GM10248 (cell line): ENCODE measurements around the gene GABPB2.

Experiments used
- CTCF ChIA-PET: fragments of 300-600 bp; sonication (Branson Sonifier 250); formaldehyde crosslinking; extraction: SDS; loops from one replicate; lab custom pipeline; 2021; ENCODE audit warnings: antibody characterized with exemption; lab: Yijun Ruan, JAX
- POLR2A ChIA-PET: fragments of 350-650 bp; sonication (Branson Sonifier 250); formaldehyde crosslinking; extraction: SDS; loops from one replicate; lab custom pipeline; 2020; ENCODE audit warnings: antibody characterized with exemption; lab: Yijun Ruan, JAX
- DNase-seq: peaks from one replicate; pipeline ENCODE4 v3.0.0; 2012; ENCODE audit errors: extremely low spot score
- TF ChIP-seq, protein P1 (sequence below): IDR thresholded peaks from 2 replicates; pipeline ENCODE4 v1.5.1; 2012; ENCODE audit warnings: mild to moderate bottlenecking, low read depth; ENCODE audit errors: extremely low read depth, missing control alignments, control extremely low read depth

The GABPB2 gene

GRCh38 chr1:151166505-151166956 lies 96.0 kb downstream of the GABPB2 start:
- POLR2A ChIA-PET, result interaction anchor here (0.6 kb wide), 1 partner anchor 103 kb away, joined by 3 read pairs; no protein-coding TSS in a partner anchor
- DNase-seq, result no peak
- TF ChIP-seq, protein P1, sequence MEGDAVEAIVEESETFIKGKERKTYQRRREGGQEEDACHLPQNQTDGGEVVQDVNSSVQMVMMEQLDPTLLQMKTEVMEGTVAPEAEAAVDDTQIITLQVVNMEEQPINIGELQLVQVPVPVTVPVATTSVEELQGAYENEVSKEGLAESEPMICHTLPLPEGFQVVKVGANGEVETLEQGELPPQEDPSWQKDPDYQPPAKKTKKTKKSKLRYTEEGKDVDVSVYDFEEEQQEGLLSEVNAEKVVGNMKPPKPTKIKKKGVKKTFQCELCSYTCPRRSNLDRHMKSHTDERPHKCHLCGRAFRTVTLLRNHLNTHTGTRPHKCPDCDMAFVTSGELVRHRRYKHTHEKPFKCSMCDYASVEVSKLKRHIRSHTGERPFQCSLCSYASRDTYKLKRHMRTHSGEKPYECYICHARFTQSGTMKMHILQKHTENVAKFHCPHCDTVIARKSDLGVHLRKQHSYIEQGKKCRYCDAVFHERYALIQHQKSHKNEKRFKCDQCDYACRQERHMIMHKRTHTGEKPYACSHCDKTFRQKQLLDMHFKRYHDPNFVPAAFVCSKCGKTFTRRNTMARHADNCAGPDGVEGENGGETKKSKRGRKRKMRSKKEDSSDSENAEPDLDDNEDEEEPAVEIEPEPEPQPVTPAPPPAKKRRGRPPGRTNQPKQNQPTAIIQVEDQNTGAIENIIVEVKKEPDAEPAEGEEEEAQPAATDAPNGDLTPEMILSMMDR, result no peak
- CTCF ChIA-PET, result interaction anchor here (1.5 to 3.6 kb wide), 4 partner anchors 10 to 142 kb away, joined by 3 to 16 read pairs (median 3); partner anchors contain the start of gene TNFAIP8L2

GRCh38 chr1:151167116-151167515 lies 96.6 kb downstream of the GABPB2 start:
- ChIA-PET CTCF (interaction anchor here (1.1 to 3.6 kb wide), 6 partner anchors 10 to 142 kb away, joined by 3 to 16 read pairs (median 3); partner anchors contain the start of genes TNFAIP8L2 and VPS72), POLR2A (no interaction called here)
- DNase-seq, result no peak
- TF ChIP-seq, protein P1, result no peak

- TF ChIP-seq, protein P1, result no peak
- POLR2A ChIA-PET, result no interaction called here
- no peak for DNase-seq
- CTCF ChIA-PET, result interaction anchor here (1.3 to 2.0 kb wide), 7 partner anchors 8 to 175 kb away, joined by 3 to 7 read pairs (median 4); partner anchors contain the start of gene TNFAIP8L2
Measured at GRCh38 chr1:151171190-151171589, 100.6 kb downstream of the GABPB2 start.
